H1 (cell line): ENCODE measurements around the gene NANOS2. TPM values are rescaled to one million over a fixed set of nuclear protein-coding genes. Genes with fewer than 3 reads are reported as not detected.

Source experiments
- CTCF ChIA-PET: fragments of 300-600 bp; sonication (Branson Sonifier 250); formaldehyde crosslinking; loops from one replicate; lab custom pipeline; 2021; ENCODE audit not compliant: partially characterized antibody; lab: Charles Lee
- POLR2A ChIA-PET: fragments of 300-600 bp; sonication (Branson Sonifier 250); formaldehyde crosslinking; loops from one replicate; lab custom pipeline; 2021; ENCODE audit warnings: inconsistent platforms; ENCODE audit not compliant: partially characterized antibody; lab: Charles Lee
- DNase-seq, 2 experiments: peaks; one replicate each; pipeline versions ENCODE4 v3.0.0 to v3.0.0-alpha.2; 2010 to 2022; ENCODE audit warnings: low spot score in 2 of 2, low read depth in 1 of 2, mixed read lengths in 1 of 2
- FAIRE-seq: peaks from 2 replicates; lab custom pipeline; 2011; peaks lifted over from hg19 to GRCh38; lab: Jason Lieb, UNC
- H2AFZ ChIP-seq: 2 replicates; pipeline ENCODE4 v1.8.1; 2012; ENCODE audit warnings: low read length, inconsistent platforms
- H2AK5ac ChIP-seq: 2 replicates; pipeline ENCODE4 v1.6.1; 2013; ENCODE audit warnings: low read depth, low read length
- H2BK120ac ChIP-seq: replicated peaks from 2 replicates; pipeline ENCODE3; 2013; ENCODE audit warnings: low read depth, low read length, inconsistent platforms
- H2BK12ac ChIP-seq: 2 replicates; pipeline ENCODE4 v1.6.1; 2013; ENCODE audit warnings: low read depth, low read length
- H2BK15ac ChIP-seq: 2 replicates; pipeline ENCODE4 v1.6.1; 2013; ENCODE audit warnings: low read length
- H2BK20ac ChIP-seq: 2 replicates; pipeline ENCODE4 v1.6.1; 2013; ENCODE audit warnings: low read length
- H2BK5ac ChIP-seq: 2 replicates; pipeline ENCODE4 v1.6.1; 2013; ENCODE audit warnings: low read depth, low read length
- H3K14ac ChIP-seq: 2 replicates; pipeline ENCODE4 v1.6.1; 2013; ENCODE audit warnings: inconsistent platforms; ENCODE audit not compliant: insufficient read length
- H3K18ac ChIP-seq: 2 replicates; pipeline ENCODE4 v1.6.1; 2013; ENCODE audit warnings: low read length; ENCODE audit errors: extremely low read depth
- H3K23ac ChIP-seq: 2 replicates; pipeline ENCODE4 v1.6.1; 2013; ENCODE audit warnings: inconsistent platforms; ENCODE audit not compliant: insufficient read length
- H3K23me2 ChIP-seq: 2 replicates; pipeline ENCODE4 v1.6.1; 2013; ENCODE audit warnings: low read depth, low read length
- H3K27ac ChIP-seq: 2 replicates; pipeline ENCODE4 v1.6.1; 2011; ENCODE audit warnings: low read depth, low read length, inconsistent platforms
- H3K27me3 ChIP-seq, 4 experiments: replicated peaks in 1 of 4; 1 replicate in 1 of 4; 2 replicates in 3 of 4; pipeline versions ENCODE4 v1.6.1 to v1.8.1; 2011 to 2013; ENCODE audit warnings: low read length in 3 of 4, mild to moderate bottlenecking in 3 of 4, inconsistent platforms in 2 of 4, mixed read lengths in 2 of 4, moderate library complexity in 1 of 4; ENCODE audit not compliant: control insufficient read depth in 3 of 4, insufficient read depth in 3 of 4; ENCODE audit errors: extremely low read depth in 1 of 4
- H3K36me3 ChIP-seq, 4 experiments: 2 replicates each; pipeline versions ENCODE4 v1.6.1 to v1.8.1; 2011 to 2013; ENCODE audit warnings: mild to moderate bottlenecking in 4 of 4, low read length in 3 of 4, moderate library complexity in 2 of 4, control low read depth in 1 of 4, inconsistent platforms in 1 of 4; ENCODE audit not compliant: insufficient read depth in 4 of 4, control insufficient read depth in 2 of 4
- H3K4ac ChIP-seq: replicated peaks from 2 replicates; pipeline ENCODE3; 2013; ENCODE audit warnings: low read length, low read depth, mixed read lengths, inconsistent platforms; ENCODE audit not compliant: insufficient read length
- H3K4me1 ChIP-seq, 4 experiments: replicated peaks in 1 of 4; 1 replicate in 1 of 4; 2 replicates in 3 of 4; pipeline versions ENCODE4 v1.6.1 to v1.8.1; 2011 to 2013; ENCODE audit warnings: low read length in 3 of 4, inconsistent platforms in 2 of 4, mixed read lengths in 1 of 4; ENCODE audit not compliant: insufficient read depth in 4 of 4, control insufficient read depth in 3 of 4
- H3K4me2 ChIP-seq, 2 experiments: 2 replicates each; pipeline versions ENCODE4 v1.6.1 to v1.8.1; 2011 to 2013; ENCODE audit warnings: low read depth in 2 of 2, low read length in 2 of 2, control low read depth in 1 of 2, inconsistent platforms in 1 of 2, mild to moderate bottlenecking in 1 of 2; ENCODE audit not compliant: insufficient read depth in 1 of 2
- H3K4me3 ChIP-seq, 4 experiments: fragments of 200-600, 300-600 bp in 1 of 4; sonication (generic), shearing (Covaris generic), sonication (Bioruptor Twin) in 1 of 4; 2 replicates each; pipeline versions ENCODE4 v1.5.1 to v1.8.1; 2011 to 2016; ENCODE audit warnings: low read length in 4 of 4, low read depth in 3 of 4, control low read depth in 2 of 4, inconsistent platforms in 2 of 4, mild to moderate bottlenecking in 2 of 4, mixed read lengths in 1 of 4, moderate library complexity in 1 of 4; ENCODE audit not compliant: insufficient read depth in 2 of 4; ENCODE audit errors: extremely low read depth in 1 of 4
- H3K56ac ChIP-seq: replicated peaks from 2 replicates; pipeline ENCODE3; 2013; ENCODE audit warnings: low read depth, mild to moderate bottlenecking, mixed read lengths, low read length, inconsistent platforms; ENCODE audit not compliant: insufficient read length
- H3K79me1 ChIP-seq: 2 replicates; pipeline ENCODE4 v1.6.1; 2013; ENCODE audit warnings: low read depth, low read length, control low read depth
- H3K79me2 ChIP-seq, 2 experiments: 2 replicates each; pipeline versions ENCODE4 v1.6.1 to v1.8.1; 2012 to 2013; ENCODE audit warnings: low read length in 2 of 2, mild to moderate bottlenecking in 2 of 2, inconsistent platforms in 1 of 2; ENCODE audit not compliant: insufficient read depth in 2 of 2, control insufficient read depth in 1 of 2
- H3K9ac ChIP-seq, 4 experiments: replicated peaks in 1 of 4; 1 replicate in 1 of 4; 2 replicates in 3 of 4; pipeline versions ENCODE4 v1.6.1 to v1.8.1; 2011 to 2013; ENCODE audit warnings: low read depth in 3 of 4, low read length in 3 of 4, control low read depth in 2 of 4, mild to moderate bottlenecking in 2 of 4, moderate library complexity in 2 of 4, inconsistent platforms in 1 of 4; ENCODE audit errors: extremely low read depth in 1 of 4
- H3K9me3 ChIP-seq, 2 experiments: 2 replicates each; pipeline versions ENCODE4 v1.6.1 to v1.8.1; 2012 to 2013; ENCODE audit warnings: mild to moderate bottlenecking in 2 of 2, moderate library complexity in 2 of 2, control low read depth in 1 of 2, inconsistent platforms in 1 of 2, low read depth in 1 of 2, low read length in 1 of 2, mixed read lengths in 1 of 2; ENCODE audit not compliant: insufficient read depth in 2 of 2
- H4K20me1 ChIP-seq, 2 experiments: replicated peaks in 1 of 2; 2 replicates each; pipeline versions ENCODE3 to v1.8.1; 2011 to 2013; ENCODE audit warnings: inconsistent platforms in 2 of 2, low read length in 2 of 2, mild to moderate bottlenecking in 1 of 2; ENCODE audit not compliant: insufficient read depth in 2 of 2, control insufficient read depth in 1 of 2
- H4K5ac ChIP-seq: 2 replicates; pipeline ENCODE4 v1.6.1; 2013; ENCODE audit warnings: low read length, low read depth, mixed read lengths, inconsistent platforms; ENCODE audit not compliant: insufficient read length
- H4K8ac ChIP-seq: 2 replicates; pipeline ENCODE4 v1.8.0; 2013; ENCODE audit warnings: mild to moderate bottlenecking, moderate library complexity, low read length, inconsistent platforms; ENCODE audit not compliant: insufficient read depth; ENCODE audit errors: extremely low read depth
- H4K91ac ChIP-seq: replicated peaks from 2 replicates; pipeline ENCODE3; 2013; ENCODE audit warnings: low read length, mixed read lengths, inconsistent platforms; ENCODE audit not compliant: insufficient read length
- EGR1 ChIP-seq: IDR thresholded peaks from 2 replicates; pipeline ENCODE4 v1.6.1; 2011; ENCODE audit warnings: low read depth, low read length, borderline replicate concordance
- EP300 ChIP-seq, 2 experiments: IDR thresholded peaks; 1 replicate in 1 of 2; 2 replicates in 1 of 2; pipeline ENCODE4 v1.6.1; 2011 to 2012; ENCODE audit warnings: low read depth in 2 of 2, low read length in 2 of 2, mild to moderate bottlenecking in 2 of 2, borderline replicate concordance in 1 of 2, inconsistent platforms in 1 of 2, moderate library complexity in 1 of 2
- JUN ChIP-seq: IDR thresholded peaks from 2 replicates; pipeline ENCODE4 v1.6.1; 2011; ENCODE audit warnings: low read depth, mild to moderate bottlenecking, improper control_type of control experiment, low read length
- KDM1A ChIP-seq: fragments of 200-600, 300-600 bp; sonication (generic); IDR thresholded peaks from 2 replicates; pipeline ENCODE4 v1.7.1; 2016; ENCODE audit warnings: mild to moderate bottlenecking, low read length, borderline replicate concordance
- NRF1 ChIP-seq: IDR thresholded peaks from 2 replicates; pipeline ENCODE4 v1.6.1; 2011; ENCODE audit warnings: mild to moderate bottlenecking, low read depth, low read length, improper control_type of control experiment
- PHF8 ChIP-seq: fragments of 200-600 bp; sonication (generic); conservative IDR thresholded peaks from 2 replicates; pipeline ENCODE4 v1.7.1; 2012; ENCODE audit warnings: low read depth, mild to moderate bottlenecking, inconsistent platforms, low read length, moderate library complexity
- POLR2A ChIP-seq, 2 experiments: IDR thresholded peaks; 1 replicate in 1 of 2; 2 replicates in 1 of 2; pipeline ENCODE4 v1.6.1; 2011; ENCODE audit warnings: low read depth in 2 of 2, low read length in 2 of 2, mild to moderate bottlenecking in 2 of 2; ENCODE audit errors: control extremely low read depth in 1 of 2
- RBBP5 ChIP-seq: IDR thresholded peaks from 2 replicates; pipeline ENCODE4 v1.7.1; 2012; ENCODE audit warnings: low read depth, mild to moderate bottlenecking, inconsistent platforms, low read length, moderate library complexity, borderline replicate concordance
- TBP ChIP-seq: IDR thresholded peaks from 2 replicates; pipeline ENCODE4 v1.6.1; 2011; ENCODE audit warnings: low read depth, low read length, improper control_type of control experiment
- YY1 ChIP-seq: IDR thresholded peaks from 2 replicates; pipeline ENCODE4 v1.6.1; 2011; ENCODE audit warnings: low read depth, mild to moderate bottlenecking, low read length
- WGBS, 2 experiments: shearing (Covaris generic) in 1 of 2; methylation state at CpG; one replicate each; pipeline versions ENCODE4 v1.1.6 to v1.1.7; 2013 to 2015; ENCODE audit warnings: low lambda C conversion rate in 2 of 2, mixed read lengths in 2 of 2, inconsistent platforms in 1 of 2, low coverage in 1 of 2, missing lambda C conversion rate in 1 of 2; ENCODE audit not compliant: insufficient replicate concordance in 2 of 2, insufficient coverage in 1 of 2, insufficient read length in 1 of 2; ENCODE audit errors: extremely low coverage in 1 of 2, missing lambda C conversion rate in 1 of 2; 5-methylcytosine and 5-hydroxymethylcytosine counted together
- polyA plus RNA-seq, 7 experiments: library from polyadenylated mRNA; depleted of rRNA in 3 of 7; stranded (reverse) in 5 of 7; unstranded in 2 of 7; fragments of >200 nt in 5 of 7; fragments of 200-250 nt in 2 of 7; gene quantifications; 1 replicate in 5 of 7; 2 replicates in 1 of 7; 4 replicates in 1 of 7; pipeline versions ENCODE4 v1.2.1 to v1.2.3, GENCODE V29; 2011 to 2013; ENCODE audit warnings: missing spikeins in 2 of 7, mixed read lengths in 2 of 7
- total RNA-seq: library from RNA; stranded (reverse); fragmentation: NEBNext Ultra II Directional; extraction: Animal tissue kit (Norgen Biotek cat#: 25700); gene quantifications from 2 replicates; pipeline ENCODE4 v1.2.1, GENCODE V29; 2021

The NANOS2 gene
- total and polyA plus RNA-seq, 2 of the 8 experiments (the other 6 are each of a cell fraction or from before 2014, with no cell fraction given): 0.20 TPM; not detected in 1

GRCh38 chr19:45863840-45864628 lies 50.5 kb downstream of the NANOS2 start, which contains the start of gene FOXA3:
TSS of gene FOXA3 (plus strand) at chr19:45864326. CDS start at chr19:45864457, 131 bp downstream.
- H2BK120ac ChIP-seq: no peak within 1 kb of the TSS
- ChIA-PET CTCF (interaction anchor here (0.5 to 12.4 kb wide), 24 partner anchors 9 to 424 kb away, joined by 3 to 208 read pairs (median 3); partner anchors contain the start of genes IRF2BP1, MYPOP, NANOS2 and SIX5), POLR2A (interaction anchor here (0.6 to 13.7 kb wide), 25 partner anchors 10 to 680 kb away, joined by 3 to 277 read pairs (median 4); partner anchors contain the start of genes DMWD, IRF2BP1, MYPOP and RSPH6A)
- FAIRE-seq (no peak), DNase-seq (peak; percentile 39 to 87)
- peaks cover 14% of the 10 kb centered on the region; the same call in 1 of the 2 replicates for H3K79me1 ChIP-seq
- no peak within 1 kb of the TSS for H4K5ac ChIP-seq
- no peak within 1 kb of the TSS for H3K23ac ChIP-seq
- H4K8ac ChIP-seq: peak within 1 kb of the TSS; percentile 96
- H3K14ac ChIP-seq: peak within 1 kb of the TSS; percentile 72
- H3K27ac ChIP-seq: peak within 1 kb of the TSS; percentile 62; the same call in 1 of the 2 replicates
- 0 out of 2 replicates have a peak within 1 kb of the TSS, but pooled peaks have one; percentile 61 for H2BK20ac ChIP-seq
- H2BK15ac ChIP-seq: 0 out of 2 replicates have a peak within 1 kb of the TSS, but pooled peaks have one; percentile 61
- peak within 1 kb of the TSS; percentile 73 for H3K56ac ChIP-seq
- H3K9ac ChIP-seq: peak within 1 kb of the TSS; percentile 59 to 93 (median 88)
- H4K91ac ChIP-seq: peak within 1 kb of the TSS; percentile 94
- H3K4ac ChIP-seq: peak within 1 kb of the TSS; percentile 73
- H3K4me3 ChIP-seq: peak within 1 kb of the TSS; percentile 81 to 91 (median 88)
- peak within 1 kb of the TSS; percentile 49; the same call in 1 of the 2 replicates for H2AFZ ChIP-seq
- no peak within 1 kb of the TSS for H2AK5ac ChIP-seq
- H3K4me1 ChIP-seq: peaks cover 0 to 18% (median 8%) of the 10 kb centered on the region in 4 experiments; a peak in 6 of 7 replicates
- H3K36me3 ChIP-seq: peaks cover 0 to 7% (median 5%) of the 10 kb centered on the region in 4 experiments; a peak in 3 of 8 replicates
- peak within 1 kb of the TSS; percentile 83; the same call in 1 of the 2 replicates for H2BK5ac ChIP-seq
- peaks cover 0 to 7% of the 10 kb centered on the region in 2 experiments for H4K20me1 ChIP-seq
- no peaks in the 10 kb centered on the region for H3K9me3 ChIP-seq
- H3K4me2 ChIP-seq: peak within 1 kb of the TSS; percentile 91 to 96
- H3K23me2 ChIP-seq: peaks cover 18% of the 10 kb centered on the region
- 0 out of 2 replicates have a peak within 1 kb of the TSS, but pooled peaks have one; percentile 27 for H2BK12ac ChIP-seq
- no peaks in the 10 kb centered on the region; a peak in 1 of 7 replicates for H3K27me3 ChIP-seq
- peak within 1 kb of the TSS; percentile 87 for H3K18ac ChIP-seq
- peaks cover 3 to 68% of the 10 kb centered on the region in 2 experiments; a peak in 2 of 4 replicates for H3K79me2 ChIP-seq
- 4% methylated on average over 23 of the region's 71 CpGs; no CpG with 5 or more reads in 1 of the 2 experiments for WGBS, 2 experiments
- no peak for TF ChIP-seq EP300 (IDR thresholded peaks at IDR 0.05; ENCODE audit: borderline replicate concordance in 1 of 2, low read depth in 2 of 2, low read length in 2 of 2)
- peak; percentile 99 for TF ChIP-seq KDM1A
- peak; percentile 9 for TF ChIP-seq TBP
- peak in 1 of 2 experiments; percentile 53; a peak in 1 of 3 replicates for TF ChIP-seq POLR2A (IDR thresholded peaks at IDR 0.05; ENCODE audit: control extremely low read depth in 1 of 2, low read depth in 2 of 2, low read length in 2 of 2)
- no peak for TF ChIP-seq JUN
- TF ChIP-seq EGR1: peak; percentile 78; the same call in 1 of the 2 replicates
- peak; percentile 9; the same call in 1 of the 2 replicates for TF ChIP-seq YY1
- no peak for TF ChIP-seq NRF1
- peak; percentile 42 for TF ChIP-seq PHF8
- TF ChIP-seq RBBP5: peak; percentile 59; the same call in 1 of the 2 replicates
